NCI-H128 (cell line): Measurements from ENCODE around the gene ITGAX.

Source experiments
- DNase-seq: peaks from one replicate; lab custom pipeline; 2025; ENCODE audit not compliant: unreplicated experiment; lab: John Stamatoyannopoulos, UW

ITGAX gene

DNA sequence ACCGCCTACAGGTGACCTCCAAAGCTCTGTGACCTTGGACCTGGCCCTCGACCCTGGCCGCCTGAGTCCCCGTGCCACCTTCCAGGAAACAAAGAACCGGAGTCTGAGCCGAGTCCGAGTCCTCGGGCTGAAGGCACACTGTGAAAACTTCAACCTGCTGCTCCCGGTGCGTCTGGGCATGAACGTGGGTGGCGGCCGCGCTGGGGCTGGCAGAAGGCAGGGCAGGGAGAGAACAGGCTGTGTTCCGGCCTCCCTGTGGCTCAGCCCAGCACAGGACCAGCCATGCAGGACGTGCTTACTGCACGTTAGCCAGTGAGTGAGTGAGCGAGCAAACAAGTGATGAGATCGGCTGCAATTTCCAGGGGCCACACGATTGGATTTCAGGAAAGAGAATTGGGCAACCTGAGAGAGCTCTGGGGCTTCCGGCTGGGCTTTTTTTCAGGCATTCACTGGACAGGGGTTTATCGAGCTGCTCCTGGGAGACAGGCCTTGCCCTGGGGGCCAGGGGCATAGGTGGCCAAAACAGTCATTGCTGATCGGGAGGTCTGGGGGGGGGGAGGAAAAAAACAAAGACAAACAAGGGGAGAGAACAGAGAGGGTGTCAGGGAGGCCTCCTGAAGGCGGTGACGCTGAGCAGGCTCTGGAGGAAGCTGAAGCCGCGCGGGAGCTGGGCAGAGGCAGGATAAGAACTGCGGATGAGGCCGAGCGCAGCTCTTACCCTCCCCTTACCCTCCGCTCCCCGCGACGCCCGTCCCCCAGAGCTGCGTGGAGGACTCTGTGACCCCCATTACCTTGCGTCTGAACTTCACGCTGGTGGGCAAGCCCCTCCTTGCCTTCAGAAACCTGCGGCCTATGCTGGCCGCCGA is 16.9 kb downstream of the ITGAX start:
- no peak for DNase-seq

GRCh38 chr16:31373235-31373634 is 18.3 kb downstream of the ITGAX start:
- no peak for DNase-seq

DNA sequence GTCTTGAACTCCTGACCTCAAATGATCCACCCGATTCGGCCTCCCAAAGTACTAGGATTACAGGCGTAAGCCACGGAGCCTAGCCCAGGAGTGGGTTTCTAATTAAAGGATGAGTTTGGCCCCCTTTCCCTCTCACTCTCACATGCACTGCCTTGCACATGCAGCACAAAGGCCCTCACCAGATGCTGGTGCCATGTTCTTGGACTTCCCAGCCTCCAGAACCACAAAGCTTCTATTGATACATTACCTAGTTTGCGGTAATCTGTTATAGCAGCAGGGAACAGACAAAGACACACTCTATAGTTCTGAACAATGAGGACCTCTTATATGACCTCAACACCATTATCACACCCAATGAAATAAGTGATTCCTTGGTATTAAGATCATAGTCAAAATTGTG is 20.3 kb downstream of the ITGAX start:
- DNase-seq: no peak

- no peak for DNase-seq
Observed at GRCh38 chr16:31376705-31377104, 21.7 kb downstream of the ITGAX start.

- no peak for DNase-seq
Observed at GRCh38 chr16:31377210-31377903, 22.4 kb downstream of the ITGAX start.

- DNase-seq: no peak
Observed at GRCh38 chr16:31380201-31380600, 25.2 kb downstream of the ITGAX start.

DNA sequence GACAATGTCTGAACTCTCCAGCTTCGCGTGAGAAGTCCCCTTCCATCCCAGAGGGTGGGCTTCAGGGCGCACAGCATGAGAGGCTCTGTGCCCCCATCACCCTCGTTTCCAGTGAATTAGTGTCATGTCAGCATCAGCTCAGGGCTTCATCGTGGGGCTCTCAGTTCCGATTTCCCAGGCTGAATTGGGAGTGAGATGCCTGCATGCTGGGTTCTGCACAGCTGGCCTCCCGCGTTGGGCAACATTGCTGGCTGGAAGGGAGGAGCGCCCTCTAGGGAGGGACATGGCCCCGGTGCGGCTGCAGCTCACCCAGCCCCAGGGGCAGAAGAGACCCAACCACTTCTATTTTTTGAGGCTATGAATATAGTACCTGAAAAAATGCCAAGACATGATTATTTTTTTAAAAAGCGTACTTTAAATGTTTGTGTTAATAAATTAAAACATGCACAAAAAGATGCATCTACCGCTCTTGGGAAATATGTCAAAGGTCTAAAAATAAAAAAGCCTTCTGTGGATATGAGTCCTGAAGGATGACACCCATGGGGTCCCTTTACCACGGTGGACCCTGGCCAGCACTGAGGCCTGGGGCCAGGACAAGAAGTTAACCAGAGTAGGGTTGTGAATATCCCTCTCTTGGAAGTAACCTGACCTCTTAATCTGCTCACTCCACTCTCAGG is 27.6 kb downstream of the ITGAX start:
- DNase-seq: no peak

DNA sequence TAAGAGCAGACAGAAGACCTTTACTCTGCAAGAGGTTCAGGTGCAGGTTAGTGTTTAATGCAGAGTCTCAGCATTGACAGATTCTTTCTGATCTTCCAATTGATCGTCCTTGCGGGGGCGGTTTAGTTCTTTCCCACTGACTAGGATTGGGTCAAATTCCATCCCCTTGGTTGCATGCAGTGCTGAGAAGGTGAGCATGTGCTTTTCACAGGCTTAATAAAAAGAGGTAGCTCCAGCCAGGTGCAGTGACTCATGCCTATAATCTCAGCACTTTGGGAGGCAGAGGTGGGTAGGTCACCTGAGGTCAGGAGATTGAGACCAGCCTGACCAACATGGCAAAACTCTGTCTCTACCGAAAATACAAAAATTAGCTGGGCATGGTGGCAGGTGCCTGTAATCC is 30.7 kb downstream of the ITGAX start:
- DNase-seq: no peak

- no peak for DNase-seq
Observed at GRCh38 chr16:31386157-31386984, 31.4 kb downstream of the ITGAX start.

GRCh38 chr16:31388535-31388934 is 33.6 kb downstream of the ITGAX start:
- no peak for DNase-seq

DNA sequence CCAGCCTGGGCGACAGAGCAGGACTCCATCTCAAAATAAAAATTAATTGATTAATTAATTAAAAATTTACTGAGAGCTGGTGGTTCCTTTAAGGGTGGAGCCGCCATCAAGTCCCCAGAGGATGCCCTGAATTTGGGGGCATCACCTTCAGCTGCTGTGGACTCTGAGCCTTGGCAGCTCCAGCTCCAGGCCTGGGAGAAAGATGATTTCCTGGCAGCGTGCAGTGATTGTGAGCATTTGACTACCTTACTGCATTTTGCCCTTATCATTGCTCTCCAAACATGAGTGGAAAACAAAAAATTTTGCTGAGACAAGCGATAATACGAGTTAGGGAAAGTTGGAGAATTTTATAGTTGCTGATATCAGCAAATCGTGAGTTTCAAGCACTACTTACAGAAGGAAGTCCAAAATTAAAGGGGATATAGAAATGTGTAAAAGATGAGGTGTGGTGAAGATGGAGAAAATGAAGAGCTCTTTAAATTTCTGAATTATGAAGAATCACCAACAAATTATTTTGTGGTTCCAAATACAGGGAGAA is 35.6 kb downstream of the ITGAX start:
- DNase-seq: no peak

DNA sequence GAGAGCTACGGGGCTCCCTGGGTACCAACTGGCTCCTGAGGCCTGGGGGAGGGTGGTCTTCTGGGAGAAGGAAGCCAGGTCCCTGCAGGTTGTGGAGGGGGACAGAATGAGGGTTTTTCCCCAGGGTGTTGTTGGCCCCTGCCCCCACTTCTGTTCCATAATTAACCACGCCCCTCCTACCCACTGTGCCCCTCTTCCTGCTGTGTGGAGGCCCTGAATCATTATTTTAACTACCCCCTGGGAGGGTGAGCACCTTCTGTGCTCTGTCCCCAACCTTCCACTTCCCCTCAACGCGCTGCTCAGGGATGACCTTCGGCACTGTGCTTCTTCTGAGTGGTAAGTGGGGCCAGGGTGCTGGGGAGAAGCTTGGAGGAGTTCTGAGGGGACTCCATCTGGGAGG is 38.1 kb downstream of the ITGAX start, which contains the start of gene ITGAD:
Gene ITGAD (plus strand): TSS at position 280 of the 400 bp plus-strand sequence. CDS start 26 bp downstream, at position 306.
- DNase-seq: no peak

- no peak for DNase-seq
Observed at GRCh38 chr16:31395647-31396046, 40.7 kb downstream of the ITGAX start.

DNA sequence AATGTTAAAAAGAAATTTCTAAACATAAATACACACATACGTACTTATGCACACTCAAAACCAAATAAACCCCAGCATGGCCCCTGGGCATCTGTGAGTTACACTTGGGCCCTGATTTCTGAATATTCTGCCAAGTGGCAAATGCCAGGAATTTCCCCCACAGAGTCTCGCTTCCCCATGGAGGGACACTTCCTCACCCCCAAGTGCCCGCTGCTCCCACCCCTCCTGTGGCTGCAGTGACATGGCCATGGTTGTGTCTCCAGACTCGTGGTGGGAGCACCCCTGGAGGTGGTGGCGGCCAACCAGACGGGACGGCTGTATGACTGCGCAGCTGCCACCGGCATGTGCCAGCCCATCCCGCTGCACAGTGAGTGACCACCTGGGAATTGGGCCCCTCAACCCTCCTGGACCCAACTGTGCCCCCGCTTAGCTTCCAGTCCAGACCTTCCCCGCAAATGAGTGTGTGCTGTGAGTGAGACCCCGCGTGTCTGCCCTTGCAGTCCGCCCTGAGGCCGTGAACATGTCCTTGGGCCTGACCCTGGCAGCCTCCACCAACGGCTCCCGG is 42.2 kb downstream of the ITGAX start:
- no peak for DNase-seq

DNA sequence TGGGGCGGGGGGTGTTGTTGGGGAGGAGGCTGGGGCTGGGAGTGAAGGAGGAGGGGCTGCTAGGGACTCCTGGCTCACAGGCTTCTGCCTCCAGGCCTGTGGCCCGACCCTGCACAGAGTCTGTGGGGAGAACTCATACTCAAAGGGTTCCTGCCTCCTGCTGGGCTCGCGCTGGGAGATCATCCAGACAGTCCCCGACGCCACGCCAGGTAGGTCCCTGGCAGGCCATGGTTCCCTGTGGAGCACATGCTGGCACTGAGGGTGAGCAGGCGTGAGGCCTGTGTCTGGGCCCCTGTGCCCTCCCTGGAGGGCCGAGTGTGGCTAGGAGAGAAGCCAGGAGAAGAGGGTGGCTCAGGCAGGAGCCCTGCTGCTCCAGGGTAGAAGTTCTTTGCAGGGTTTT is 42.7 kb downstream of the ITGAX start:
- DNase-seq: no peak

DNA sequence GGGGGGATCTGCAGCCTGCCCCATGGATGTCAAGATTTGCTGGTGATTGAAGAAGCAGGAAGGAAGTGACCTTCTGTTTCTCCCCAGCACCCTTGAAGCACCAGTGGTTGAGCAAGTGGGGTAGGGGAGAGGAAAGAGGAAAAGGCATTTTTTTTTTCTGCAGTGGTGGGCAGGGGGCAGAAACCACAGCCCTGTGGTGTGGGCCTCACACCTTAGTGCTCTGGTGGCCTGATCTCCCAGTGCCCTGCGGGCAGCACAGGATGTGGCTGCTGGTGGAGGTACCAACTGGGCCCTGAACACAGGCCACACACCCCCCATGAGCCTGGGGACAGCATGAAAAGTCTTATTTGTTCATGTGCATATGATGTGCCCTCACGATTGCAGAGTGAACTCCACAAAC is 45.2 kb downstream of the ITGAX start:
- DNase-seq: no peak

GRCh38 chr16:31401436-31401835 is 46.5 kb downstream of the ITGAX start:
- no peak for DNase-seq

GRCh38 chr16:31402687-31403086 is 47.7 kb downstream of the ITGAX start:
- no peak for DNase-seq

GRCh38 chr16:31403590-31404352 is 48.8 kb downstream of the ITGAX start:
- DNase-seq: no peak
